ENCODE data around the gene ATXN1. TPM values are rescaled to one million over a fixed set of nuclear protein-coding genes. Genes with fewer than 3 reads are reported as not detected.

Gene ATXN1
- total RNA-seq, 1 donor from 2014 or later = 15.5 TPM

DNA sequence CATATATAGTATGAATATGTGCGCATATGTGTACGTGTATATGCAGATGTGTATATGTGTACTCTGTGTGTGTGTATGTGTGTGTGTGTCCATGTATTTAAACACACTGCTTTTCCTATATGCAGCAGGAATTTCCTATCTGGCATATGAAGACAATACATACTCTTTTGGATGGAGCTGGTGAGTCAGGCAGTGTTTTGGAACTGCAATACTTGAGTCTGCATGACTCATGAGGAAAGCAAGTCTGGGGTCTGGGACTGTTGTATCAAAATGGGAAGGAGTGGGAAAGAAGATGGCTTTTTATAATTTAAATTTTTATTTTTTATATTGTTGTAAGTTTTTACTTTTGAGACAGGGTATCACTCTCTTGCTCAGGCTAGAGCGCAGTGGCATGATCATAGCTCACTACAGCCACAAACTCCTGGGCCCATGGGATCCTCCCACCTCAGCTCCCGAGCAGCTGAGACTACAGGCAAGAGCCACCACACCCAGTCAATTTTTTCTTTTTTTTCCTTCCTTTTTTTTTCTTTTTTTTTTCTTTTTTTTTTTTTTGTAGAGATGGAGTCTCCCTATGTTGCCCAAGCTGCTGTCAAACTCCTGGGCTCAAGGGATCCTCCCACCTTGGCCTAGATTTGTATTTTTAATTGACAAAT is 72.2 kb downstream of the ATXN1 start:
- TF ChIP-seq, protein P1, sequence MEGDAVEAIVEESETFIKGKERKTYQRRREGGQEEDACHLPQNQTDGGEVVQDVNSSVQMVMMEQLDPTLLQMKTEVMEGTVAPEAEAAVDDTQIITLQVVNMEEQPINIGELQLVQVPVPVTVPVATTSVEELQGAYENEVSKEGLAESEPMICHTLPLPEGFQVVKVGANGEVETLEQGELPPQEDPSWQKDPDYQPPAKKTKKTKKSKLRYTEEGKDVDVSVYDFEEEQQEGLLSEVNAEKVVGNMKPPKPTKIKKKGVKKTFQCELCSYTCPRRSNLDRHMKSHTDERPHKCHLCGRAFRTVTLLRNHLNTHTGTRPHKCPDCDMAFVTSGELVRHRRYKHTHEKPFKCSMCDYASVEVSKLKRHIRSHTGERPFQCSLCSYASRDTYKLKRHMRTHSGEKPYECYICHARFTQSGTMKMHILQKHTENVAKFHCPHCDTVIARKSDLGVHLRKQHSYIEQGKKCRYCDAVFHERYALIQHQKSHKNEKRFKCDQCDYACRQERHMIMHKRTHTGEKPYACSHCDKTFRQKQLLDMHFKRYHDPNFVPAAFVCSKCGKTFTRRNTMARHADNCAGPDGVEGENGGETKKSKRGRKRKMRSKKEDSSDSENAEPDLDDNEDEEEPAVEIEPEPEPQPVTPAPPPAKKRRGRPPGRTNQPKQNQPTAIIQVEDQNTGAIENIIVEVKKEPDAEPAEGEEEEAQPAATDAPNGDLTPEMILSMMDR (IDR thresholded peaks at IDR 0.05; ENCODE audit: partially characterized antibody, unreplicated experiment) = no peak
- H3K27me3 Mint-ChIP-seq (ENCODE audit: unreplicated experiment) = no peaks in the 10 kb centered on the region
- H3K9me3 Mint-ChIP-seq (ENCODE audit: unreplicated experiment) = peaks cover 2% of the 10 kb centered on the region
- no peak for DNase-seq
- no peaks in the 10 kb centered on the region for H3K4me1 Mint-ChIP-seq (ENCODE audit: low read depth, unreplicated experiment)
- H3K4me3 Mint-ChIP-seq (ENCODE audit: unreplicated experiment) = no peak overlapping the region
- no peak overlapping the region for H3K27ac Mint-ChIP-seq (ENCODE audit: unreplicated experiment)
- no peaks in the 10 kb centered on the region for H3K36me3 Mint-ChIP-seq (ENCODE audit: unreplicated experiment)

DNA sequence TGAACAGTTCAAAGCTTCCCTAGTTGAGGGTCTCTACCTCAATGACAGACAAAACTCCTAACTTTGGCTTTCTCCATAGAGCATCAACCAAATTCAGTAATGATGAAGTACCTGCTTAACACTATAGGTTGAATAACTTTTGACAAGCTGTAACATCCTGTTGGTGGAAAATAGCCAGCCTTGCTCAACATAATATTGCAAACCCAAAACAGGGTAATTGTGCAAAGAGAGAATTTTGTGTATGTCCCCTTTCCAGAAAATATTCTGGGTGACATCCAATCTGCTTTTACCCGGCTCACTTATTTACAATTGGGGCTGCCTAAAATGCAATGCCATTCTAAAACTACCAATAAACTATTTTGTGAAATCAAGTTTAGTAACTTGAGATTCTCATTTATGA is 72.8 kb downstream of the ATXN1 start:
- Mint-ChIP-seq H3K27ac (ENCODE audit: unreplicated experiment) (no peak overlapping the region), H3K27me3 (ENCODE audit: unreplicated experiment) (no peaks in the 10 kb centered on the region), H3K4me1 (ENCODE audit: low read depth, unreplicated experiment) (no peaks in the 10 kb centered on the region), H3K36me3 (ENCODE audit: unreplicated experiment) (no peaks in the 10 kb centered on the region), H3K9me3 (ENCODE audit: unreplicated experiment) (no peaks in the 10 kb centered on the region), H3K4me3 (ENCODE audit: unreplicated experiment) (no peak overlapping the region)
- no peak for DNase-seq
- TF ChIP-seq, protein P1 (IDR thresholded peaks at IDR 0.05; ENCODE audit: partially characterized antibody, unreplicated experiment) = no peak

DNA sequence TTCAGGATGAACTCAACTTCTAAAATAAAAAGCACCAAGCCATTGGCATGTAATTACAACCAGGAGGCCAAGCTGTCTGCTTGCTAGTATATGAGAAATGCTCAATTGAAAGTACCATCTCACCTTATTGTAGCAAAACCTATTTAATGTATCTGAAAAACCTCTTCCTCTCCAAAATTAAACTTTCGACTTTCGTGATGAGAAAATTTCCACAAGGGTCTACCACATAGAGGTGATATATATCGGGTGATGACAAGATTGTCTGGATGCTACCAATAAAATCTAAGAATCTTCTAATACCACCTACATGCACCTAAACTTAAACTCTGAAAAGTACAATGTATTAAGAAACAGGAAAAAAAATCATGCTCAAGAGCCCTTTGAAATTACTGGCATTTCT is 74.2 kb downstream of the ATXN1 start:
- Mint-ChIP-seq H3K36me3 (ENCODE audit: unreplicated experiment) (no peaks in the 10 kb centered on the region), H3K4me1 (ENCODE audit: low read depth, unreplicated experiment) (no peaks in the 10 kb centered on the region), H3K9me3 (ENCODE audit: unreplicated experiment) (no peaks in the 10 kb centered on the region), H3K4me3 (ENCODE audit: unreplicated experiment) (no peak overlapping the region), H3K27ac (ENCODE audit: unreplicated experiment) (no peak overlapping the region), H3K27me3 (ENCODE audit: unreplicated experiment) (no peaks in the 10 kb centered on the region)
- TF ChIP-seq, protein P1 (IDR thresholded peaks at IDR 0.05; ENCODE audit: partially characterized antibody, unreplicated experiment) = no peak
- DNase-seq = no peak

DNA sequence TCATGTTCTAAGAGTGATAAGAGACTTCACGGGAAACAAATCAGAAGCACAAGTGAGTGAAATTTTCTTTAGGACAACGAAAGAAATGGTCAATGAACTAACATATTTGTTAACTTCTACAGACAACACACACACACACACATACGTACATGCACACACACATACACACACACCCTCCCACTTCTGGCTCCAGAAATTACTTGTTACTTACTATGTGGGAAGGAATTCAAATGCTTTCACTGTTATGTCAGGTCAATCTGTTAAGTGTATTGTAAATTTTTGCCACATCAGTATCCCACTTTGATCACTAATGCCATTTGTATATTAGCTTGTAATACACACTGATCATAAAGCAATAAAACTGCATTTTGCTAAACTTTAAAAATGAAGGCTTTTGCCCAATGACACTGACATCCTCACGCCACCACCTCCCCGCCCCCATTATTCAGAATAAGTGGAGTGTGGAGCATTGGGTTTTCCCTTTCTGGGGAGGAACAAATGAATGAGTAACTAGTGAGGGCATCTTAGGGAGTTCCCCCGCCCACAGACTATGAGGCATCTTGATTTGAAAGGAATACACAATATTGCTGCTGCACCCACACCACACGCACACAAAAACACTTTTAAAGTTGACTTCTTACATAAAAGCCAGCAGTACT is 76.2 kb downstream of the ATXN1 start:
- no peaks in the 10 kb centered on the region for H3K4me1 Mint-ChIP-seq (ENCODE audit: low read depth, unreplicated experiment)

More for the DNA sequence above, 76.2 kb downstream of the ATXN1 start:
- Mint-ChIP-seq H3K27ac (ENCODE audit: unreplicated experiment) (no peak overlapping the region), H3K27me3 (ENCODE audit: unreplicated experiment) (no peaks in the 10 kb centered on the region), H3K9me3 (ENCODE audit: unreplicated experiment) (no peaks in the 10 kb centered on the region), H3K36me3 (ENCODE audit: unreplicated experiment) (no peaks in the 10 kb centered on the region), H3K4me3 (ENCODE audit: unreplicated experiment) (no peak overlapping the region)
- TF ChIP-seq, protein P1 (IDR thresholded peaks at IDR 0.05; ENCODE audit: partially characterized antibody, unreplicated experiment) = no peak
- DNase-seq = no peak
